GM12875 (cell line): ENCODE results near the gene PLA2G2A.
A peak's percentile ranks its signal among the peaks of the same experiment; 100 is the strongest.

Source experiments
- H3K4me3 ChIP-seq: one replicate; pipeline ENCODE4 v1.5.1; 2011; ENCODE audit warnings: low read depth, low read length, control low read depth
- TF ChIP-seq, protein P1 (sequence below): IDR thresholded peaks from 2 replicates; pipeline ENCODE4 v1.5.1; 2011; ENCODE audit warnings: low read depth, mild to moderate bottlenecking, control low read depth, inconsistent platforms, low read length, moderate library complexity, borderline replicate concordance; ENCODE audit not compliant: insufficient read depth

Gene PLA2G2A

DNA sequence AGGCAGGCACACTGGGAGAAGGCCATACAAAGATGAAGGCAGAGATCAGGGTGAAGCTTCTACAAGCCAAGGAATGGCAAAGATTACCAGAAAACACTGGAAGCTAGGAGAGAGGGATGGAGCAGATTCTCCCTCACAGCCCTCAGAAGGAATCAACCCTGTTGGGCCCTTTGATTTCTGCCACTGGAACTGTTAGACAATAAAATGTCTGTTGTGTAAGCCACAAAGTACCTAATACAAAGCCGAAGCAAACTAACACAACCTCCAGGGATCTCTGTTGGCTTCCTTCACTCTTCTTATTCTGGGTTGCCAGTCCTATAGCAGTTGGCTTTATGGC is 1.7 kb upstream of the PLA2G2A start:
- H3K4me3 ChIP-seq = no peak overlapping the region

DNA sequence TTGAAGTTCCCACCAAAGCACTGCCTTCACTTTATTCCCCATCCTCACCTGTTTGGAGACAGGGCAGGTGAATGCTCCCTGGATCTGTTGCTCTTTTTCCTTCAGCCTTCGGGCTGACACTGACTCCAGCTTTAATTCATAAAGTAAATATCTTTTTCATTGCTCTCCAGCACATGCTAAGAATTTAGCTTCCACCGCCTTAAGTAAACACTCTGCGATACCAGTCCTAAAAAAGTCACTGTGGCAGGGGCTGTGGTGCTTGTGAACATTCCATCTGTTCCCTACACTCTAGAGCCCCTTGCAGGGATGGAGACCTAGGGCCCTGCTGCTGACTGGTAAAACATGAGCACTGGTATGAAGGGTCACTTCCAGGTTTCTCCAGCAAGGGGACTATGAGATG is 896 bp upstream of the PLA2G2A start:
- H3K4me3 ChIP-seq = no peak overlapping the region
- TF ChIP-seq, protein P1, sequence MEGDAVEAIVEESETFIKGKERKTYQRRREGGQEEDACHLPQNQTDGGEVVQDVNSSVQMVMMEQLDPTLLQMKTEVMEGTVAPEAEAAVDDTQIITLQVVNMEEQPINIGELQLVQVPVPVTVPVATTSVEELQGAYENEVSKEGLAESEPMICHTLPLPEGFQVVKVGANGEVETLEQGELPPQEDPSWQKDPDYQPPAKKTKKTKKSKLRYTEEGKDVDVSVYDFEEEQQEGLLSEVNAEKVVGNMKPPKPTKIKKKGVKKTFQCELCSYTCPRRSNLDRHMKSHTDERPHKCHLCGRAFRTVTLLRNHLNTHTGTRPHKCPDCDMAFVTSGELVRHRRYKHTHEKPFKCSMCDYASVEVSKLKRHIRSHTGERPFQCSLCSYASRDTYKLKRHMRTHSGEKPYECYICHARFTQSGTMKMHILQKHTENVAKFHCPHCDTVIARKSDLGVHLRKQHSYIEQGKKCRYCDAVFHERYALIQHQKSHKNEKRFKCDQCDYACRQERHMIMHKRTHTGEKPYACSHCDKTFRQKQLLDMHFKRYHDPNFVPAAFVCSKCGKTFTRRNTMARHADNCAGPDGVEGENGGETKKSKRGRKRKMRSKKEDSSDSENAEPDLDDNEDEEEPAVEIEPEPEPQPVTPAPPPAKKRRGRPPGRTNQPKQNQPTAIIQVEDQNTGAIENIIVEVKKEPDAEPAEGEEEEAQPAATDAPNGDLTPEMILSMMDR = no peak

More for the DNA sequence above, 1.7 kb upstream of the PLA2G2A start:
- TF ChIP-seq, protein P1 = no peak

DNA sequence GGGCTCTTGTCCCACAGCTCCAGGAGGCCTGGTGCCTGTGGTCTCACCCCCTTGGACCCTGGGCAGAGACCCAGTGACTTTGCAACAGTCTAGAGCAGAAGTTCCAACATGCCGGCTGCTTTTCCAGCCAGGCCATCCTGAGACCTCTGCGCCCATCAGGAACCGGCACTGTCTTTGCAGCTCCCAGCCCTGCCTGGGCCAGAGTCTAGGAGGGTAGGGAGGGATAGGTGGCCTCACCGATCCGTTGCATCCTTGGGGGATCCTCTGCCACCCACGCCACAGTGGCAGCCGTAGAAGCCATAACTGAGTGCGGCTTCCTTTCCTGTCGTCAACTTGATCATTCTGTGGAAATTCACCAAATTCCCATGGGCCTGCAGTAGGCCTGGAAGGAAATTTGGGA is 1.3 kb downstream of the PLA2G2A start:
- no peak overlapping the region for H3K4me3 ChIP-seq
- TF ChIP-seq, protein P1 = no peak

- TF ChIP-seq, protein P1 = no peak
- H3K4me3 ChIP-seq = no peak overlapping the region
Observed at GRCh38 chr1:19976317-19977003, 3.0 kb downstream of the PLA2G2A start.

- TF ChIP-seq, protein P1 = no peak
- no peak overlapping the region for H3K4me3 ChIP-seq
Observed at GRCh38 chr1:19975423-19976193, 3.8 kb downstream of the PLA2G2A start.

DNA sequence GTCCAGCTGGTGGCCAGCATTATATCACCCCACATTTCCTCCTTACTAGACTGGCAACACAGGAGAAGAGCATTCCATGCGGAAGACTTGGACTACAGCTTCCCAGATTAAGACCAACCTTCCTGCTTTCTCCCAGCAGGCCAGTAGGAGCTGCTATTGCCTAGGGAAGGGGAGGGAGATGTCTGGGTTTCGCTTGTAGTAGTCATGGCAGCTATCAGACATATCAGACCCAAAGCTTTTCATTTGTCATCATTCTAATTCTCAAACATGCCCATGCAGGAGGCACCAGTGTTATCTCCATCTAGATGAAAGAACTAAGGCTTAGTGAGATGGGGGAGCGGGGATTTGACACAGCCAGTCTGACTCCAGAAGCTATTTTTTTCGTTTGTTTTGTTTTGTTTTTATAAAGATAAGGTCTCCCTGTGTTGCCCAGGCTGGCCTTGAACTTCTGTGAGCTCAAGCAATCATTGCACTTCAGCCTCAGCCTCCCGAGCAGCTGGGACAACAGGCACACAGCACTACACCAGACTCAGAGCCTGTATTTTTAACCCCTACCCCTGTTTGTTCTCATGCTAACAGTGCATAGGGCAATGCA is 4.5 kb downstream of the PLA2G2A start:
- TF ChIP-seq, protein P1 = peak; percentile 75

More for the DNA sequence above, 4.5 kb downstream of the PLA2G2A start:
- H3K4me3 ChIP-seq = no peak overlapping the region
